Muscle layer of duodenum (tissue), 2 donors: ENCODE data around the gene SEPHS1.

Experiments used
- H3K27ac ChIP-seq: one replicate; pipeline ENCODE4 v1.7.0; 2013; ENCODE audit warnings: mild to moderate bottlenecking, low read length
- H3K27me3 ChIP-seq: one replicate; pipeline ENCODE4 v1.7.0; 2013; ENCODE audit warnings: low read depth, mild to moderate bottlenecking, control low read depth, low read length
- H3K36me3 ChIP-seq, 2 donors: one replicate each; pipeline ENCODE4 v1.7.0; 2013; ENCODE audit warnings: low read length in 2 of 2, control low read depth in 1 of 2, mild to moderate bottlenecking in 1 of 2; ENCODE audit not compliant: insufficient read depth in 2 of 2, control insufficient read depth in 1 of 2
- H3K4me1 ChIP-seq, 2 donors: one replicate each; pipeline ENCODE4 v1.7.0; 2013; ENCODE audit warnings: low read length in 2 of 2, mild to moderate bottlenecking in 2 of 2, control low read depth in 1 of 2, moderate library complexity in 1 of 2; ENCODE audit not compliant: insufficient read depth in 2 of 2, control insufficient read depth in 1 of 2
- H3K4me3 ChIP-seq, 2 donors: one replicate each; pipeline ENCODE4 v1.7.0; 2013; ENCODE audit warnings: low read length in 2 of 2, low read depth in 1 of 2, mild to moderate bottlenecking in 1 of 2
- H3K9me3 ChIP-seq, 2 donors: one replicate each; pipeline ENCODE4 v1.7.0; 2013; ENCODE audit warnings: low read length in 2 of 2, control low read depth in 1 of 2, mild to moderate bottlenecking in 1 of 2; ENCODE audit not compliant: control insufficient read depth in 1 of 2
- donor health status: healthy.

Gene SEPHS1, protein sequence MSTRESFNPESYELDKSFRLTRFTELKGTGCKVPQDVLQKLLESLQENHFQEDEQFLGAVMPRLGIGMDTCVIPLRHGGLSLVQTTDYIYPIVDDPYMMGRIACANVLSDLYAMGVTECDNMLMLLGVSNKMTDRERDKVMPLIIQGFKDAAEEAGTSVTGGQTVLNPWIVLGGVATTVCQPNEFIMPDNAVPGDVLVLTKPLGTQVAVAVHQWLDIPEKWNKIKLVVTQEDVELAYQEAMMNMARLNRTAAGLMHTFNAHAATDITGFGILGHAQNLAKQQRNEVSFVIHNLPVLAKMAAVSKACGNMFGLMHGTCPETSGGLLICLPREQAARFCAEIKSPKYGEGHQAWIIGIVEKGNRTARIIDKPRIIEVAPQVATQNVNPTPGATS

GRCh38 chr10:13348216-13349017, at the start of gene SEPHS1:
Gene SEPHS1 (minus strand): TSS chr10:13348293. CDS start chr10:13344950, 3,343 bp downstream.
- no peaks in the 10 kb centered on the region for H3K36me3 ChIP-seq
- no peaks in the 10 kb centered on the region for H3K9me3 ChIP-seq
- H3K27ac ChIP-seq, result peak within 1 kb of the TSS; percentile 91
- peaks cover 9 to 10% of the 10 kb centered on the region in 2 donors for H3K4me1 ChIP-seq
- peaks cover 11% of the 10 kb centered on the region for H3K27me3 ChIP-seq
- H3K4me3 ChIP-seq, result peak within 1 kb of the TSS; percentile 79 to 91

- Histone ChIP-seq H3K27ac (no peak overlapping the region), H3K9me3 (no peaks in the 10 kb centered on the region), H3K4me3 (no peak overlapping the region), H3K27me3 (no peaks in the 10 kb centered on the region), H3K4me1 (no peaks in the 10 kb centered on the region), H3K36me3 (no peaks in the 10 kb centered on the region)
Observed at GRCh38 chr10:13397052-13397451, 49.0 kb upstream of the SEPHS1 start.

GRCh38 chr10:13396369-13396768, 48.3 kb upstream of the SEPHS1 start:
- Histone ChIP-seq H3K27me3 (no peaks in the 10 kb centered on the region), H3K9me3 (no peaks in the 10 kb centered on the region), H3K4me3 (no peak overlapping the region), H3K4me1 (no peaks in the 10 kb centered on the region), H3K36me3 (no peaks in the 10 kb centered on the region), H3K27ac (no peak overlapping the region)

- Histone ChIP-seq H3K36me3 (no peaks in the 10 kb centered on the region), H3K4me1 (no peaks in the 10 kb centered on the region), H3K4me3 (no peak overlapping the region), H3K27me3 (no peaks in the 10 kb centered on the region), H3K27ac (no peak overlapping the region), H3K9me3 (no peaks in the 10 kb centered on the region)
Observed at GRCh38 chr10:13395540-13395939, 47.4 kb upstream of the SEPHS1 start.

DNA sequence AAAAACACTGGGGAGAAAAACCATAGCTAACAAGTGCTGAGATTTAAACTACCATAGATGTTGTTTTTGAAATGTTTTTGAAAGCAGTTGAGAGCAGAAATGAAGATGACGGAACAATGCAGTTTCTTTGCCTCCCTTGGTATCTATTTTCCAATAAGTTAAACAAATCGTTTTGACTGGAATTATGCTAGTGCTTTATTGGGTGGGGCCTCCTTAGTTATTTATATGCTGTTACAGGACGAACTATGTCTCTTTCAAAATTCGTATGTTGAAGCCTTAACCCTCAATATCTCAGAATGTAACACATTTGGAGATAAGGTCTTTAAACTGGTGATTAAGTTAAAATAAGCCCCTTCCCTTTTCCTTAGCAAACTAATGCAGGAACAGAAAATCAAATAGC, 45.5 kb upstream of the SEPHS1 start:
- no peaks in the 10 kb centered on the region for H3K36me3 ChIP-seq
- H3K4me1 ChIP-seq, result no peaks in the 10 kb centered on the region
- no peaks in the 10 kb centered on the region for H3K27me3 ChIP-seq
- no peak overlapping the region for H3K4me3 ChIP-seq
- H3K9me3 ChIP-seq, result no peaks in the 10 kb centered on the region
- H3K27ac ChIP-seq, result no peak overlapping the region

GRCh38 chr10:13392701-13393100, 44.6 kb upstream of the SEPHS1 start:
- Histone ChIP-seq H3K4me3 (no peak overlapping the region), H3K27ac (no peak overlapping the region), H3K9me3 (no peaks in the 10 kb centered on the region), H3K4me1 (no peaks in the 10 kb centered on the region), H3K27me3 (no peaks in the 10 kb centered on the region), H3K36me3 (no peaks in the 10 kb centered on the region)

DNA sequence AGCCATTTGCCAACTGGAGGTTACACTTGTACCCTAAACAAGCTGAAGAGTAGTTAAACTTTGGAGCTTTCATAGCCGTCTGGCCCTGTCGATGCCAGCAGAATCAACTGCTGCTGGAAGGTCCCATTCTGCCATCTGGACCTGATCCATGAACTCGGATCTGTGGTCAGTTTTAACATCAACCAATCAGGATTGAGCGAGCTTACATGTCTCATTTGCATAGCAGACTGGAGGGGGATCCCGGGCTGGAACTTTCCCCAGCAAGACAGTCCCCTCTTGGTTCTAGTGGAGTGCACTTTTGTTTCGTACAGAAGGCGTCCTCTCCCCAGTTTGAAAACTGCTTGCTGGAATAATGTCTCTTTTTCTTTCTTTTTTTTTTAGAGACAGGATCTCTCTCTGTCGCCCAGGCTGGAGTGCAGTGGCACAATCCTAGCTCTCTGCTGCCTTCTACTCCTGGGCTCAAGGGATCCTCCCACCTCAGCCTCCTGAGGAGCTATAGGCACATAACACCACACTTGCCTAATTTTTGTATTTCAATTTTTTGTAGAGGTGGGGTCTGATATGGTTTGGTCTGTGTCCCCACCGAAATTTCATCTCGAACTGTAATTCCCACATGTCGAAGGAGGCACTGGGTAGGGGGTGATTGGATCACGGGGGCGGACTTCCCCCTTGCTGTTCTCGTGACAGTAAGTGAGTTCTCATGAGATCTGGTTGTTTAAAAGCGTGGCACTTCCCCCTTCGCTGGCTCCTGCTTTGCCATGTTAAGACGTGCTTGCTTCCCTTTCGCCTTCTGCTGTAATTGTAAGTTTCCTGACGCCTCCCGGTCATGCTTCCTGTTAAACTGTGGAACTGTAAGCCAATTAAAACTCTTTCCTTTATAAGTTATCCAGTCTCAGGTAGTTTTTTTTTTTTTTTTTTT, 42.8 kb upstream of the SEPHS1 start:
- no peak overlapping the region for H3K4me3 ChIP-seq
- no peaks in the 10 kb centered on the region for H3K27me3 ChIP-seq
- no peaks in the 10 kb centered on the region for H3K9me3 ChIP-seq
- H3K27ac ChIP-seq, result no peak overlapping the region
- H3K36me3 ChIP-seq, result no peaks in the 10 kb centered on the region
- H3K4me1 ChIP-seq, result no peaks in the 10 kb centered on the region

GRCh38 chr10:13388478-13389230, 40.6 kb upstream of the SEPHS1 start:
- H3K27me3 ChIP-seq, result no peaks in the 10 kb centered on the region
- no peak overlapping the region for H3K4me3 ChIP-seq
- H3K9me3 ChIP-seq, result no peaks in the 10 kb centered on the region
- no peaks in the 10 kb centered on the region for H3K36me3 ChIP-seq
- peaks cover 0 to under 1% of the 10 kb centered on the region in 2 donors for H3K4me1 ChIP-seq
- H3K27ac ChIP-seq, result no peak overlapping the region

GRCh38 chr10:13386021-13386420, 37.9 kb upstream of the SEPHS1 start:
- no peaks in the 10 kb centered on the region for H3K36me3 ChIP-seq
- H3K4me1 ChIP-seq, result peaks cover 9 to 12% of the 10 kb centered on the region in 2 donors
- no peaks in the 10 kb centered on the region for H3K27me3 ChIP-seq
- H3K27ac ChIP-seq, result no peak overlapping the region
- H3K9me3 ChIP-seq, result no peaks in the 10 kb centered on the region
- no peak overlapping the region for H3K4me3 ChIP-seq

DNA sequence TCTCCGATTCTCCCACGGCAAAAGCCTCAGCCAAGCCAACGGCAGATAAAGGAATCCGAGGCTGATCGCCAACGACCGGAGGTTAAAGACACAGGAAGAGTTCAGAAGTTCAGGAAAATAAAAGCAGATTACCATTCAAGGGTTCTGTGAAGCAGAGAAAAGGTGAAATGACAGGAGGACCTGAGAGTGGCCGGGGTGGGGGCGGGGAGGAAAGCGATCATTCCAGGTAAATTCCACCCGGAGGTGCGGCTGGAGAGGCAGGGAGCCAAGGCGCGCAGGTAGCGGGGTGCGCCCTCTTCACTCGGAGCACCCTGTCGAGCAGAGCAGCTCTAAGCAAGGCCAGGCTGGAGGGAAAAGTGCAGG, 35.3 kb upstream of the SEPHS1 start:
- peak overlapping the region; percentile 47 to 55 for H3K4me3 ChIP-seq
- no peaks in the 10 kb centered on the region for H3K9me3 ChIP-seq
- H3K4me1 ChIP-seq, result peaks cover 9 to 12% of the 10 kb centered on the region in 2 donors
- no peaks in the 10 kb centered on the region for H3K27me3 ChIP-seq
- H3K27ac ChIP-seq, result peak overlapping the region; percentile 77
- H3K36me3 ChIP-seq, result no peaks in the 10 kb centered on the region
